ENCODE results near the gene CDH18.

CDH18 gene

DNA sequence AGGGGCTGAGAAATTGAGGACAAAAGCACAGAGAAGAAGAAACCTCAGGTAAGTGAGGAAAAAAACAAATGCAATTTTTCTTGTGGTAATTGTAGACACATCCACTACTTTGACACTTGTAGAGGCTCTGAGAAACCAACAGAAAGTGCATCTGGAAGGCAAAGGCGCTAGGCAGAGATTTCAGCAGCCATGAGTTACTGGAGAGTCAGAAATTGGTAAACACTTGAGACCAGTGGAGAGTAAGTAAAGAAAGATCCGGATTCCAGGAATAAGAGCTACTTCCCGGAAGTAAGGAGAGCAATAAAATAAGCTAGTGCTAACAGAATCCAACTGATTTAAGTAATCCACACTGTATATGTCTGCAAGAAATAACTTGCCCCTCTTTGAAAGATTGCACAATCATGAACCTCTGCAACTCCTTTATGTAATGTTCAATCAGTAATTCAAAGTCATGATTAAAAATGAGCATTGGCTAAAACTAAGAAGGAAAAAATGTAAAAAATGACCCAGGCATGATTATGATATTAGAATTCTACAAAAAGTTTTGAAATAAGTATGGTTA, 382.1 kb downstream of the CDH18 start:
- no peak for DNase-seq (ENCODE audit: low read depth in 2 of 2)

GRCh38 chr5:19584131-19584530, 403.9 kb downstream of the CDH18 start:
- no peak for DNase-seq (ENCODE audit: low read depth in 2 of 2)

DNA sequence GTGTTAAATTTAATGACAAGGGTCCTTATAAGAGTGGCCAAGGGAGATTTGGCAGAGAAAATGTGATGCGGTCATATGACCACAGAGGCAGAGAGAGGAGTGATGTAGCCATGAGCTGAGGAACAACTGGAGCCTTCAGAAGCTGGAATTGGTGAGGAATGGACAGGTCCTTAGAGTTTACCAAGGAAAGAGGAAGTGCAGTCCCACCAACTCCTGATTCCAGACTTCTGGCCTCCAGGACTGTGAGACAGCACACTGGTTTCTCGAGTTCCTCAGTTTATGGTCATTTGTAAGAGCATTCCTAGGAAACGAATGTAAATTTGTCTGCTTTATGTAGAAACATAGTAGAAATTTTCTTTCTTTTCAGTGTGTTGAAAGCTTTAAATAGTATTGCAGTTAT, 410.1 kb downstream of the CDH18 start:
- no peak for DNase-seq (ENCODE audit: low read depth in 2 of 2)

GRCh38 chr5:19568004-19568403, 420.0 kb downstream of the CDH18 start:
- DNase-seq (ENCODE audit: low read depth in 2 of 2): no peak

- DNase-seq (ENCODE audit: low read depth in 2 of 2): no peak
Measured at GRCh38 chr5:19565466-19565865, 422.5 kb downstream of the CDH18 start.

DNA sequence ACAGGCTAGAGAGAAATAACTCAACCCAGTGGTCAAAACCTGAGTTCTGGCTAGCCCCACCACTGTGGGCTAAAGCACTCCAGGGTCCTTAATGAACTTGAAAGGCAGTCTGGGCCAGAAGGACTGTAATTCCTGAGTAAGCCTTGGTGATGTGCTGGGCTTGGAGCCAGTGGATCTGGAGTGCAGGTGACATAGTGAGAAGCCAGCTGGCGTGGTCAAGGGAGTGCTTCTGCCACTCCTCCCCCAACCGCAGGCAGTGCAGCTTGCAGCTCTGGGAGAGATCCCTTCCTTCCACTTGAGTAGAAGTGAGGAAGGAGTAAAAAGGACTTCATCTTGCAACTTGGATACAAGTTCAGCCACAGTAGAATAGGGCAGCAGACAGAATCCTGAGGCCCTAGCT, 424.0 kb downstream of the CDH18 start:
- no peak for DNase-seq (ENCODE audit: low read depth in 2 of 2)

DNA sequence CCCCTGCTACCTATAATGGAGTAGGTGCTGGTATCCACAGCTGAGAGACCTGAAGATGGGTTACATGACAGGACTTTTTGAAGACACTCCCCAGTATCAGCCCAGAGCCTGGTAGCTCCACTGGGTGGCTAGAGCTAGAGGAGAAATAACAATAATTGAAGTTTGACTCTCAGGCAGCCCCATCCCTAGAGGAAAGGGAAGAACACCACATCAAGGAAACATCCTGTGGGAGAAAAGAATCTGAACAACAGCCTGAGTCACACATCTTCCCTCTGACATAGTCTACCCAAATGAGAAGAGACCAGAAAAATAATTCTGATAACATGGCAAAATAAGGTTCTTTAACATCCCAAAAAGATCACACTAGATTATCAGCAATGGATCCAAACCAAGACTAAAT, 432.1 kb downstream of the CDH18 start:
- DNase-seq (ENCODE audit: low read depth in 2 of 2): no peak

DNA sequence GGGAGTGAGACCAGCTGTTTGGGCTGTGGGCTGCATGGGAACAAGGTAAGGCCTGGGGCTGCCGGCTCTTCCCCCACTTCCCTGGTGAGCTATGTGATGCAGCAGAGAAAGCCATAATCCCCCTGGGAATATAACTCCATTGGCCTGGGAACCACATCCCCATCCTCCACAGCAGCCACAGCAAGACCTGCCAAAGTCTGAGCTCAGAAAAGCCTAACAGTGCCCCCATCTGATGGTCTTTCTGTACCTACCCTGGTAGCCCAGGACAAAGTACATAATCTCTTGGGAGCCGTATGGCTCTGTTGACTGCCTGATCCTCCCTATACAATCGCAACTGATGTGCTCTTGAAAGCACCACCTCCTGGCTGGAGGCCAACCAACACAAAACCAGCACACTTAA, 432.6 kb downstream of the CDH18 start:
- no peak for DNase-seq (ENCODE audit: low read depth in 2 of 2)

DNA sequence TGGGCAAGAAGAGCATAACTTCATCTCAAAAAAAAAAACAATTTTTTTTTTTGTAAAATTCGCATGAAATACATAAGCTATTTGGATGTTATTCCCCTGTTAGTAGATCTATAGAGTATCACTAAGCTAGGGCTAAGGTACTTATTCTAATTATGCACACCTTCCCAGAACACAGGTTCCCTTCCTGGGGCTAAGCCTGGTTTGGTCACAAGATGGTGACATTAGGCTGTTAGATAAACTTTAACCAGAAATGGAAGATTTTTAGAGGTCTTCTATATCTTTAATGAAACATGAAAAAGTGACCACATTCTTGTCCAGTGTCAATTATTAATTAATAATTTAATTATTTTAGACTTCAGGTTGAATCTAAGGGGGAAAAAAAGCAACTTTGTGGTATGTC, 433.5 kb downstream of the CDH18 start:
- DNase-seq (ENCODE audit: low read depth in 2 of 2): no peak

- no peak for DNase-seq (ENCODE audit: low read depth in 2 of 2)
Measured at GRCh38 chr5:19547640-19548039, 440.4 kb downstream of the CDH18 start.

GRCh38 chr5:19546521-19546920, 441.5 kb downstream of the CDH18 start:
- no peak for DNase-seq (ENCODE audit: low read depth in 2 of 2)

- no peak for DNase-seq (ENCODE audit: low read depth in 2 of 2)
Measured at GRCh38 chr5:19538607-19539006, 449.4 kb downstream of the CDH18 start.

- no peak for DNase-seq (ENCODE audit: low read depth in 2 of 2)
Measured at GRCh38 chr5:19536387-19536786, 451.6 kb downstream of the CDH18 start.

GRCh38 chr5:19534751-19535150, 453.2 kb downstream of the CDH18 start:
- no peak for DNase-seq (ENCODE audit: low read depth in 2 of 2)

- DNase-seq (ENCODE audit: low read depth in 2 of 2): no peak
Measured at GRCh38 chr5:19532936-19533335, 455.1 kb downstream of the CDH18 start.

DNA sequence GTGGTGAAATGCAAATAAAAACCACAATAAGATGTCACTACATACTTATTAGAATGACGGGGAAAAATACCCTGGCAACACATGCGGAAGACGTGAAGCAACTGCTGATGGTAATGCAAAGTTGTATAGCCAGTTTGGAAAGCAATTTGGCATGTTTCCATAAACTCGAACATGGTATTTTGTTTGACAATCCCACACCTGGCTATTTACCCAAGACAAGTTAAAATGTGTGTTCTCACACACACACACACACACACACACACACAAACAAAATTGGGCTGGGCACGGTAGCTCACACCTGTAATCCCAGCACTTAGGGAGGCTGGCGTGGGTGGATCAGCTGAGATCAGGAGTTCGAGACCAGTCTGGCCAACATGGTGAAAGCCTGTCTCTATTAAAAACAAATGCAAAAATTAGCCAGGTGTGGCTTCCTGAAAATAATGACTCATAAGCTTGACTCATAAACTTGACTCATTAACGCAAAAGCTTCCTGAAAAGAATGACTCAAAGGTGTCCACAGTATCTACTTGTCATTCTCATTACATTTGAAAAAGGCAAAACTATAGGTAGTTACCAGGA, 456.5 kb downstream of the CDH18 start:
- no peak for DNase-seq (ENCODE audit: low read depth in 2 of 2)

- DNase-seq (ENCODE audit: low read depth in 2 of 2): no peak
Measured at GRCh38 chr5:19519448-19519847, 468.6 kb downstream of the CDH18 start.

- DNase-seq (ENCODE audit: low read depth in 2 of 2): no peak
Measured at GRCh38 chr5:19498852-19499251, 489.1 kb downstream of the CDH18 start.

- DNase-seq (ENCODE audit: low read depth in 2 of 2): no peak
Measured at GRCh38 chr5:19497229-19497815, 490.7 kb downstream of the CDH18 start.

GRCh38 chr5:19496056-19496455, 491.9 kb downstream of the CDH18 start:
- DNase-seq (ENCODE audit: low read depth in 2 of 2): no peak

GRCh38 chr5:19492861-19493260, 495.1 kb downstream of the CDH18 start:
- DNase-seq (ENCODE audit: low read depth in 2 of 2): no peak

GRCh38 chr5:19488786-19489185, 499.2 kb downstream of the CDH18 start:
- no peak for DNase-seq (ENCODE audit: low read depth in 2 of 2)

GRCh38 chr5:19487480-19487879, 500.5 kb downstream of the CDH18 start:
- no peak for DNase-seq (ENCODE audit: low read depth in 2 of 2)

- no peak for DNase-seq (ENCODE audit: low read depth in 2 of 2)
Measured at GRCh38 chr5:19479562-19479961, 508.4 kb downstream of the CDH18 start.

Measured in stimulated activated CD8-positive, alpha-beta memory T cell treated with anti-CD3 and anti-CD28 coated beads, Interleukin-15, amount 100 ng/mL, for 4 hours (primary cell).